Measurements from ENCODE around the gene MPL.

Gene MPL

GRCh38 chr1:43309405-43310025 lies 28.1 kb upstream of the MPL start:
- Histone ChIP-seq H3F3A (ENCODE audit: insufficient read depth) (no peaks in the 10 kb centered on the region), H3K27ac (ENCODE audit: low read depth, low read length) (no peak overlapping the region), H2AFZ (ENCODE audit: low read depth, low read length, severe bottlenecking) (no peak overlapping the region)

GRCh38 chr1:43311521-43311920 lies 26.1 kb upstream of the MPL start:
- H3K27me3 ChIP-seq (ENCODE audit: low read length) = no peaks in the 10 kb centered on the region

More at GRCh38 chr1:43309405-43310025, 28.1 kb upstream of the MPL start:
- no peaks in the 10 kb centered on the region for H3K36me3 ChIP-seq (ENCODE audit: low read length)
- H3K27me3 ChIP-seq (ENCODE audit: low read length) = no peaks in the 10 kb centered on the region
- H3K9ac ChIP-seq (ENCODE audit: low read length) = no peak overlapping the region
- TF ChIP-seq EZH2phosphoT487 (conservative IDR thresholded peaks at IDR 0.05; ENCODE audit: low read length) = no peak
- no peak for TF ChIP-seq CTCF (IDR thresholded peaks at IDR 0.05; ENCODE audit: insufficient read depth, low read length, poor library complexity, severe bottlenecking)
- H3K4me2 ChIP-seq (ENCODE audit: low read depth, low read length, poor library complexity, severe bottlenecking) = no peak overlapping the region
- H3K9me2 ChIP-seq (replicated peaks; ENCODE audit: insufficient read depth, low read length) = no peaks in the 10 kb centered on the region
- H3K4me3 ChIP-seq (ENCODE audit: insufficient read depth, low read length, poor library complexity, severe bottlenecking) = no peak overlapping the region
- no peaks in the 10 kb centered on the region for H3K79me2 ChIP-seq (ENCODE audit: insufficient read depth, low read length)
- no peaks in the 10 kb centered on the region for H4K20me1 ChIP-seq (ENCODE audit: low read depth, low read length)
- H3K9me3 ChIP-seq (ENCODE audit: insufficient read depth, low read length) = no peaks in the 10 kb centered on the region

GRCh38 chr1:43312212-43312623 lies 25.4 kb upstream of the MPL start:
- no peak overlapping the region for H3K27ac ChIP-seq (ENCODE audit: low read depth, low read length)
- H3K79me2 ChIP-seq (ENCODE audit: insufficient read depth, low read length) = no peaks in the 10 kb centered on the region
- H3K27me3 ChIP-seq (ENCODE audit: low read length) = no peaks in the 10 kb centered on the region
- H2AFZ ChIP-seq (ENCODE audit: low read depth, low read length, severe bottlenecking) = no peak overlapping the region
- no peak for TF ChIP-seq CTCF (IDR thresholded peaks at IDR 0.05; ENCODE audit: insufficient read depth, low read length, poor library complexity, severe bottlenecking)
- TF ChIP-seq EZH2phosphoT487 (conservative IDR thresholded peaks at IDR 0.05; ENCODE audit: low read length) = no peak
- no peak overlapping the region for H3K9ac ChIP-seq (ENCODE audit: low read length)
- H3K4me2 ChIP-seq (ENCODE audit: low read depth, low read length, poor library complexity, severe bottlenecking) = no peak overlapping the region
- H4K20me1 ChIP-seq (ENCODE audit: low read depth, low read length) = no peaks in the 10 kb centered on the region
- H3K9me3 ChIP-seq (ENCODE audit: insufficient read depth, low read length) = no peaks in the 10 kb centered on the region
- no peak overlapping the region for H3K4me3 ChIP-seq (ENCODE audit: insufficient read depth, low read length, poor library complexity, severe bottlenecking)
- no peaks in the 10 kb centered on the region for H3F3A ChIP-seq (ENCODE audit: insufficient read depth)
- no peaks in the 10 kb centered on the region for H3K9me2 ChIP-seq (replicated peaks; ENCODE audit: insufficient read depth, low read length)
- H3K36me3 ChIP-seq (ENCODE audit: low read length) = no peaks in the 10 kb centered on the region

More at GRCh38 chr1:43311521-43311920, 26.1 kb upstream of the MPL start:
- TF ChIP-seq CTCF (IDR thresholded peaks at IDR 0.05; ENCODE audit: insufficient read depth, low read length, poor library complexity, severe bottlenecking) = no peak
- TF ChIP-seq EZH2phosphoT487 (conservative IDR thresholded peaks at IDR 0.05; ENCODE audit: low read length) = no peak
- Histone ChIP-seq H3K9me3 (ENCODE audit: insufficient read depth, low read length) (no peaks in the 10 kb centered on the region), H3K79me2 (ENCODE audit: insufficient read depth, low read length) (no peaks in the 10 kb centered on the region), H3K4me3 (ENCODE audit: insufficient read depth, low read length, poor library complexity, severe bottlenecking) (no peak overlapping the region), H3K4me2 (ENCODE audit: low read depth, low read length, poor library complexity, severe bottlenecking) (no peak overlapping the region), H3K27ac (ENCODE audit: low read depth, low read length) (no peak overlapping the region), H3K36me3 (ENCODE audit: low read length) (no peaks in the 10 kb centered on the region), H3F3A (ENCODE audit: insufficient read depth) (no peaks in the 10 kb centered on the region), H2AFZ (ENCODE audit: low read depth, low read length, severe bottlenecking) (no peak overlapping the region), H3K9ac (ENCODE audit: low read length) (no peak overlapping the region), H4K20me1 (ENCODE audit: low read depth, low read length) (no peaks in the 10 kb centered on the region), H3K9me2 (replicated peaks; ENCODE audit: insufficient read depth, low read length) (no peaks in the 10 kb centered on the region)

All from SU-DHL-6 (cell line).